Erythroblast (primary cell): ENCODE data around the gene CCDC138.

Experiments used
- GATA1 ChIP-seq: IDR thresholded peaks from 2 replicates; pipeline ENCODE4 v1.6.1; 2011; ENCODE audit warnings: low read depth, mild to moderate bottlenecking, control low read depth, low read length, moderate library complexity
- POLR2A ChIP-seq: IDR thresholded peaks from 2 replicates; pipeline ENCODE4 v1.6.1; 2011; ENCODE audit warnings: mild to moderate bottlenecking, low read length

DNA sequence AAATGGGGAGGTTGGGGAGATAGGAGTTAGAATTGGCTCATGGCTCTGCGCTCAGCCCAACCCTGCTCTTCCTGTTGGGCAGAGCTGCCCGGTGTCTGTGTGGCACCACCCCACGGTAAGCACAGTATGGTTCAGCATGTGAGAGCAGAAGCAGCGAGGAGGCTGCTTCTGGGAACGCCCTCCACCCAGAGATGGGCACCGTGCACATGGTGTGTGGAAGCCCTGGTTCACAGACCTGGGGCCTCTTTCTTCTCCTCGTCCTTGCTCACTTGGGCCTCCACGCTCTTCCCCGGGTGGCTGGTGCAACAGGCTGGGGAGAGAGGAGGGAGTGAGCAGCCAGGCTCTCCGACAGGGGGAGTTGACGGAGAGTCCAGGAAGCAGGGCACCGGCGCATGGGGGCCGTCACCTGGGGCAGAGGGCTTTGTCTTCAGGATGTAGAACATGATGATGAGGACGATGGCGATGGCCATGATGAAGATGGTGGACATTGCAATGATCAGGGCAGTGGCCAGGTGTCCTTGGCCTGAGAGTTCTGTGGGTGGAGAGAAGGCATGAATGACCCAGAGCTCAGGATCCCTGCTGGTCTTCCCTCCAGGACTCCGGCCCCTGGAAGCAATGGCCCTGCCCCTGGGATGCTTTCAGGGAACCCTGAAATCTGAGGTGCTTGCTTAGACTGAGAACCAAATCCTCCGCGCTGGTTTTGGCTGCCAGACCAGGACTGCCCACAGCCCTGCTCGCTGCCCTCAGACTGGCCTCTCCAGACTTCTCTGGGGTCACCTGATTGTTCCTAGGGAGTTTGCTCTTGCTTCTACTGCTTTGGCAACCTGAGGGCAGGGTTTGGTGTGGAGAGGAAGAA is 124.2 kb downstream of the CCDC138 start:
- TF ChIP-seq POLR2A (no peak), GATA1 (no peak)
